GM18507 (cell line): ENCODE measurements around the gene CD248.
A peak's percentile ranks its signal among the peaks of the same experiment; 100 is the strongest.
"Not testable (repeated sequence)": the region's sequence is repeated elsewhere in the genome, so short reads cannot be mapped to it uniquely, and the experiment has no call there.

Experiments
- DNase-seq: peaks from one replicate; pipeline ENCODE4 v3.0.0; 2011; ENCODE audit warnings: low read depth; ENCODE audit not compliant: insufficient read length; ENCODE audit errors: extremely low spot score
- FAIRE-seq: peaks from 2 replicates; lab custom pipeline; 2011; peaks lifted over from hg19 to GRCh38; lab: Jason Lieb, UNC

CD248 gene

GRCh38 chr11:66281001-66281400 is 35.8 kb downstream of the CD248 start:
- no peak for DNase-seq
- no peak for FAIRE-seq

- DNase-seq (no peak), FAIRE-seq (no peak)
These were observed 36.4 kb downstream of the CD248 start for GRCh38 chr11:66280428-66280827.

- DNase-seq (no peak), FAIRE-seq (no peak)
These were observed 37.6 kb downstream of the CD248 start for GRCh38 chr11:66279092-66279734.

- FAIRE-seq: no peak
- no peak for DNase-seq
These were observed 38.3 kb downstream of the CD248 start for GRCh38 chr11:66278363-66279091.

GRCh38 chr11:66277471-66278362 is 39.1 kb downstream of the CD248 start, which contains the start of gene CNIH2:
Gene CNIH2, plus strand, starts transcription at chr11:66278175. Its CDS starts 282 bp downstream, at chr11:66278457.
- no peak for DNase-seq
- no peak for FAIRE-seq

GRCh38 chr11:66277064-66277463 is 39.8 kb downstream of the CD248 start:
- not testable (repeated sequence) for FAIRE-seq, DNase-seq

GRCh38 chr11:66276619-66277018 is 40.2 kb downstream of the CD248 start:
- not testable (repeated sequence) for DNase-seq, FAIRE-seq

- FAIRE-seq (no peak), DNase-seq (no peak)
These were observed 40.7 kb downstream of the CD248 start for GRCh38 chr11:66275984-66276612.

GRCh38 chr11:66275396-66275795 is 41.4 kb downstream of the CD248 start:
- FAIRE-seq (no peak), DNase-seq (no peak)

GRCh38 chr11:66274219-66274618 is 42.6 kb downstream of the CD248 start:
- DNase-seq: no peak
- no peak for FAIRE-seq

- no peak for DNase-seq
- no peak for FAIRE-seq
These were observed 44.2 kb downstream of the CD248 start for GRCh38 chr11:66272596-66272995.

GRCh38 chr11:66271816-66272215 is 45.0 kb downstream of the CD248 start:
- DNase-seq (no peak), FAIRE-seq (no peak)

- no peak for DNase-seq
- no peak for FAIRE-seq
These were observed 47.6 kb downstream of the CD248 start for GRCh38 chr11:66268952-66269905.

GRCh38 chr11:66268244-66268951 is 48.4 kb downstream of the CD248 start, which contains the start of gene RAB1B:
Gene RAB1B, plus strand, starts transcription at chr11:66268639. Its CDS starts 41 bp downstream, at chr11:66268680.
- peak; percentile 97 for FAIRE-seq
- DNase-seq: peak; percentile 98

GRCh38 chr11:66267379-66268243 is 49.2 kb downstream of the CD248 start:
- DNase-seq (peak; percentile 68), FAIRE-seq (peak; percentile 77)

- FAIRE-seq (no peak), DNase-seq (no peak)
These were observed 49.8 kb downstream of the CD248 start for GRCh38 chr11:66267039-66267378.

- DNase-seq (no peak), FAIRE-seq (no peak)
These were observed 50.3 kb downstream of the CD248 start for GRCh38 chr11:66266378-66267038.
